ENCODE results near the gene PSEN2.

- TF ChIP-seq CTCF (IDR thresholded peaks at IDR 0.05) (no peak), POLR2A (IDR thresholded peaks at IDR 0.05) (no peak)
These were observed 22.1 kb downstream of the PSEN2 start for GRCh38 chr1:226892524-226892875.

Data from adrenal gland (tissue), 5 donors.